ENCODE data around the gene IL17C.

DNA sequence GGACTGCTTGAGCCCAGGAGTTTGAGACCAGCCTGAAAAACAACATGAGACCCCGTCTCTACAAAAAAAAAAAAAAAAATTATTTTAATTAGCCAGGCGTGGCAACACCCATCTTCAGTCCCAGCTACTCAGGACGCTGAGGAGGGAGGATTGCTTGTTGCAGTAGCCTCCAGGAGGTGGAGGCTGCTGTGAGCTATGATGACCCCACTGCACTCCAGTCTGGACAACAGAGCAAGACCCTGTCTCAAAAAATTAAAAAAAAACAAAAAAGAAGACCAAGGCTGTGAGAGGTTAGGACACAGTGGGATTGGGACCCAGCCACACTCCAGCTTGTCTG is 49.3 kb downstream of the IL17C start:
- TF ChIP-seq, protein P1, sequence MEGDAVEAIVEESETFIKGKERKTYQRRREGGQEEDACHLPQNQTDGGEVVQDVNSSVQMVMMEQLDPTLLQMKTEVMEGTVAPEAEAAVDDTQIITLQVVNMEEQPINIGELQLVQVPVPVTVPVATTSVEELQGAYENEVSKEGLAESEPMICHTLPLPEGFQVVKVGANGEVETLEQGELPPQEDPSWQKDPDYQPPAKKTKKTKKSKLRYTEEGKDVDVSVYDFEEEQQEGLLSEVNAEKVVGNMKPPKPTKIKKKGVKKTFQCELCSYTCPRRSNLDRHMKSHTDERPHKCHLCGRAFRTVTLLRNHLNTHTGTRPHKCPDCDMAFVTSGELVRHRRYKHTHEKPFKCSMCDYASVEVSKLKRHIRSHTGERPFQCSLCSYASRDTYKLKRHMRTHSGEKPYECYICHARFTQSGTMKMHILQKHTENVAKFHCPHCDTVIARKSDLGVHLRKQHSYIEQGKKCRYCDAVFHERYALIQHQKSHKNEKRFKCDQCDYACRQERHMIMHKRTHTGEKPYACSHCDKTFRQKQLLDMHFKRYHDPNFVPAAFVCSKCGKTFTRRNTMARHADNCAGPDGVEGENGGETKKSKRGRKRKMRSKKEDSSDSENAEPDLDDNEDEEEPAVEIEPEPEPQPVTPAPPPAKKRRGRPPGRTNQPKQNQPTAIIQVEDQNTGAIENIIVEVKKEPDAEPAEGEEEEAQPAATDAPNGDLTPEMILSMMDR (IDR thresholded peaks at IDR 0.05), result no peak
- TF ChIP-seq POLR2A (IDR thresholded peaks at IDR 0.05), result no peak
